HEK293 (cell line): ENCODE measurements around the gene SLC6A6.

Source experiments
- KLF9 ChIP-seq: fragments of 450-650 bp; formaldehyde crosslinking; IDR thresholded peaks from 2 replicates; pipeline ENCODE4 v1.5.1; 2016; ENCODE audit warnings: missing biosample characterization, missing genetic modification characterization, low read depth
- REST ChIP-seq: fragments of 450-650 bp; formaldehyde crosslinking; IDR thresholded peaks from 2 replicates; pipeline ENCODE4 v1.5.1; 2016; ENCODE audit warnings: missing biosample characterization, missing genetic modification characterization
- TCF7L2 ChIP-seq: IDR thresholded peaks from 2 replicates; pipeline ENCODE4 v1.6.1; 2011; ENCODE audit warnings: low read depth, mild to moderate bottlenecking, inconsistent platforms, low read length, moderate library complexity, borderline replicate concordance
- ZBTB49 ChIP-seq: fragments of 450-650 bp; formaldehyde crosslinking; IDR thresholded peaks from 2 replicates; pipeline ENCODE4 v1.5.1; 2016; ENCODE audit warnings: missing biosample characterization, missing genetic modification characterization, low read depth
- ZNF449 ChIP-seq: fragments of 450-650 bp; formaldehyde crosslinking; IDR thresholded peaks from 2 replicates; pipeline ENCODE4 v1.5.1; 2017; ENCODE audit warnings: missing biosample characterization, mild to moderate bottlenecking, missing genetic modification characterization, moderate library complexity
- ZNF580 ChIP-seq: fragments of 450-650 bp; formaldehyde crosslinking; IDR thresholded peaks from 2 replicates; pipeline ENCODE4 v1.5.1; 2016; ENCODE audit warnings: missing biosample characterization, missing genetic modification characterization
- ZNF621 ChIP-seq: fragments of 450-650 bp; formaldehyde crosslinking; IDR thresholded peaks from 2 replicates; pipeline ENCODE4 v1.5.1; 2017; ENCODE audit warnings: missing biosample characterization, missing genetic modification characterization
- ZNF837 ChIP-seq: fragments of 450-650 bp; formaldehyde crosslinking; IDR thresholded peaks from 2 replicates; pipeline ENCODE4 v1.5.1; 2016; ENCODE audit warnings: missing biosample characterization, missing genetic modification characterization
- ZSCAN23 ChIP-seq: fragments of 450-650 bp; formaldehyde crosslinking; IDR thresholded peaks from 2 replicates; pipeline ENCODE4 v1.5.1; 2016; ENCODE audit warnings: missing biosample characterization, missing genetic modification characterization
- TF ChIP-seq, protein P1 (sequence below): fragments of 450-650 bp; formaldehyde crosslinking; IDR thresholded peaks from 2 replicates; pipeline ENCODE4 v1.5.1; 2016; ENCODE audit warnings: missing biosample characterization, missing genetic modification characterization

- TF ChIP-seq ZBTB49 (tag by site-specific recombination) (no peak), ZNF580 (tag by site-specific recombination) (no peak), KLF9 (tag by site-specific recombination) (no peak), ZSCAN23 (tag by site-specific recombination) (no peak), ZNF449 (tag by site-specific recombination) (no peak), REST (tag by site-specific recombination) (no peak), ZNF621 (no peak), ZNF837 (tag by site-specific recombination) (no peak), TCF7L2 (no peak)
- TF ChIP-seq, protein P1, sequence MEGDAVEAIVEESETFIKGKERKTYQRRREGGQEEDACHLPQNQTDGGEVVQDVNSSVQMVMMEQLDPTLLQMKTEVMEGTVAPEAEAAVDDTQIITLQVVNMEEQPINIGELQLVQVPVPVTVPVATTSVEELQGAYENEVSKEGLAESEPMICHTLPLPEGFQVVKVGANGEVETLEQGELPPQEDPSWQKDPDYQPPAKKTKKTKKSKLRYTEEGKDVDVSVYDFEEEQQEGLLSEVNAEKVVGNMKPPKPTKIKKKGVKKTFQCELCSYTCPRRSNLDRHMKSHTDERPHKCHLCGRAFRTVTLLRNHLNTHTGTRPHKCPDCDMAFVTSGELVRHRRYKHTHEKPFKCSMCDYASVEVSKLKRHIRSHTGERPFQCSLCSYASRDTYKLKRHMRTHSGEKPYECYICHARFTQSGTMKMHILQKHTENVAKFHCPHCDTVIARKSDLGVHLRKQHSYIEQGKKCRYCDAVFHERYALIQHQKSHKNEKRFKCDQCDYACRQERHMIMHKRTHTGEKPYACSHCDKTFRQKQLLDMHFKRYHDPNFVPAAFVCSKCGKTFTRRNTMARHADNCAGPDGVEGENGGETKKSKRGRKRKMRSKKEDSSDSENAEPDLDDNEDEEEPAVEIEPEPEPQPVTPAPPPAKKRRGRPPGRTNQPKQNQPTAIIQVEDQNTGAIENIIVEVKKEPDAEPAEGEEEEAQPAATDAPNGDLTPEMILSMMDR (tag by site-specific recombination): no peak
Measured at GRCh38 chr3:14494973-14495300, 92.5 kb downstream of the SLC6A6 start.
